Myocyte (in vitro differentiated cells): ENCODE measurements around the gene NHLRC2. TPM values are rescaled to one million over a fixed set of nuclear protein-coding genes. Genes with fewer than 3 reads are reported as not detected.

Source experiments
- DNase-seq: peaks from one replicate; pipeline ENCODE4 v3.0.0-alpha.2; 2012; ENCODE audit warnings: low read depth
- total RNA-seq: library from RNA; depleted of rRNA; stranded (reverse); fragments of >200 nt; gene quantifications from 2 replicates; pipeline ENCODE4 v1.2.3, GENCODE V29; 2014

NHLRC2 gene
- total RNA-seq, 1 donor from 2014 or later = 21.2 TPM

DNA sequence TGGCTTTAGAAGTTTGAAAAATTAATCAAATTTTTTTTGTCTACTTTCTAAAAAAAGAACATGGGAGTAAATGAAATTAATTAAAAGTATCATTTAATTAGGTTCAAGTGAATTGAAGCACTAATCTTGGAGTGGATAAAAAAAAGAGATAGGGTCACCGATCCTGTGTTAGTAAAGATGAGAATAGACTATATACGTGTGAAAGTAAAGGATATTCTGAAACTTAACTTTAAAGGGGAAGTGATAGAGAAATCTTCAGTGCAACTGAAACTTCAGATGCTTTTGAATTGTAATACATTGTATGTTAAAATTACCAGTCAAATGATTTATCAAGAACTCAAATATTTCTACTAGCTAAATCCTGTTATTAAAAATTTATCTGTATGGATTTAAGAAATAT lies 4.8 kb downstream of the NHLRC2 start:
- DNase-seq = no peak

- DNase-seq = no peak
Measured at GRCh38 chr10:113865901-113866300, 11.4 kb downstream of the NHLRC2 start.

- no peak for DNase-seq
Measured at GRCh38 chr10:113866551-113867394, 12.3 kb downstream of the NHLRC2 start.

DNA sequence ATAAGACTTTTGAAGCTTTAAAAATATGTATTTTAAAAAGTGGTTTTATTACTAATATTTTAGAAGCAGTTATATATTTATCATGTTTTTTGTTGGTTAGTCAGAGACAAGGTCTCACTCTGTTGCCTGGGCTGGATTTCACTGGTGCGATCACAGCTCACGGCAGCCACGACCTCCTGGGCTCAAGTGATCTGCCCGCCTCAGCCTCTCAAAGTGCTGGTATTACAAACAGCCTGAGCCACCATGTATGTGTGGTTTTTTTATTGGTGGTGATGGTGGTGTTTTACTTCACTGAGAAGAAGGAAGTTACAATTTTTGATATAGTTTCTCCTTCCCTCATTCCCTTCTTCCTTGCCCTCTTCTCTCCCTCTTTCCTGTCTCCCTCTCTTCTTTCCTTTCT lies 13.4 kb downstream of the NHLRC2 start:
- DNase-seq = no peak

GRCh38 chr10:113869789-113870188 lies 15.3 kb downstream of the NHLRC2 start:
- DNase-seq = no peak

DNA sequence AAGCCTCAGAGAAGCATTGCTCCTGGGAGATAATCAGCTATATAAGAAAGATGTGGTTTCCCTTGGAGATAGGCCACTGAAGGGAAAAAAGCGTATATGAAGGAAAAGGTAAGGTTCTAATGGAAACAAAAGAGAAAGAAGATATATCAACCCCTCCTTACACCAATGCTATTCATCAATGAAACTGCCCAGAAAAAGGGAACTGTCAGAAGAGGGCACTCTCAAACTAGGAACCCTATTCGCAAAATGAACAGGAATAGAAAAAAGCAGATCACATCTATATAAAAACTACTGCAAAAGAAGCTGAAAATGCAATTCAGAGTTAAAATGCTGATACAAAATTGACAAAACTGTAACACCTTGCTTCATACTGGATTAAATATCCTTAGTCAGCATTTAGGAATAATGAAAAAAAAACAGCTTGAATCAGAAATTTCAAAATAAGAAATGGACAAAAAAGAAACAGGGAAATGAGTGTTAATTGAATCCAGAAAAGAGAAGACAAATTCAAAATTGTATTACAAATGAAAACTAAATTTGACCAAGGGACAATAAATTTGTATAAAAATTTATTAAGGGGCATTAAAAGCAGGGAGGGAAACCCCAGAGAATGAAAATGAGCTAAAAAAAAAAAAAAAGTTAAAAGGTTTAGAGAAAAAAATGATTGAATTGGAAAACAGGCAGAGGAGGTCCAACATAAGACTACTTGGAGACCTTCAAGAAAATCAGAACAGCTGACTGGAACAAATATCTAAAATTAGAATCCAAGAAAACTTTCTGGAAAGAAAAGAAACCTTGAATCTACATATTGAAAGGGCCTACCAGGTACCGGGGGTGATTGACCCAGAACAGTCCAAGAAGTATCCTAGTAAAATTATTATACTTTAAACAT lies 17.9 kb downstream of the NHLRC2 start:
- no peak for DNase-seq

DNA sequence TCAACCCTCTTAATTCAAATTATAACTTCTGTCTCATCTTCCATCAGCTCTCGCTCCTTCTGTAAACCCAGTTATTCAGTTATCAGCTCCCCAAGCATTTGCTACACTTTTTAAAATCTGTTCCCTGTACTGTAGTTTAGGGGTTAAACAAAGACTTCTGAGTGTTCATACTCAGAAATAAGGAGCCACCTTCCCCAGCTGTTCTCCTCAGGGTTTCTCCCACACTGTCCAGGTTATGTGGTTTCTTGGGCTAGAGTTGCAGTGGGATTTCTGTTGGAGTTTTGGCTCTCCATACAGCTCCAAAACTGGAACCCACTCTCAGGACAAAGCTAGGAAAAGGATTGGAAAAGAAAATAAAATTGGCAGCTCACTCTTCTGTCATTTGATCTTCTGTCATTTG lies 20.8 kb downstream of the NHLRC2 start:
- DNase-seq = no peak

DNA sequence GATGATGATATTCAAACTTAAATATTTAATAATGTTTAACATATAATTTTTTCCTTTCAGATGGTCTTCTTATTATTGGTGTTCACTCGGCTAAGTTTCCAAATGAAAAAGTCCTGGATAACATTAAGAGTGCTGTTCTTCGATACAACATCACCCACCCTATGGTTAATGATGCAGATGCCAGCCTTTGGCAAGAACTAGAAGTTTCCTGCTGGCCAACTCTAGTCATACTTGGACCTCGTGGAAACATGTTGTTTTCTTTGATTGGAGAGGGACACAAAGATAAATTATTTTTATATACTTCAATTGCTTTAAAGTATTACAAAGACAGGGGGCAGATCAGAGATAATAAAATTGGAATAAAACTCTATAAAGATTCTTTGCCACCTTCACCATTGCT lies 22.0 kb downstream of the NHLRC2 start:
- DNase-seq = no peak

GRCh38 chr10:113879691-113880090 lies 25.2 kb downstream of the NHLRC2 start:
- DNase-seq = no peak

DNA sequence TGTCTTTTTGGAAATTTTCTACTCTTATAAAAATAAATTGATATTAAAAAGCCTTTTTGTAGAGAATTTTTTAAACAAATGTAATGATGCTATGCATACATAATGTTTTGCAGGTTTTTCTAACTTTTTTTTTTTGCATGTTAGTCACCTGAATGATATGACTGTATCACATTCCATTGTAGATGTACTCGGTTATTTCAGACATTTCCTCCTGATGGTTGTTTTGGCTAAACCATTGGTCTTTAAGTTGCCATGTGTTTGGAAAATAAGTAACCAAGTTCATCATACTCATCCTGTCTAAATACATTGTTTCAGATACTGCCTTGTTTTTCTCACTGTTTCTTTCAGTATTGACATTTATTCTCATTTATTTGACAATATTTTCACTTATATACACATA lies 25.8 kb downstream of the NHLRC2 start:
- no peak for DNase-seq

- DNase-seq = no peak
Measured at GRCh38 chr10:113882240-113882639, 27.8 kb downstream of the NHLRC2 start.

GRCh38 chr10:113889911-113890310 lies 35.5 kb downstream of the NHLRC2 start:
- no peak for DNase-seq

- no peak for DNase-seq
Measured at GRCh38 chr10:113890769-113891168, 36.3 kb downstream of the NHLRC2 start.

DNA sequence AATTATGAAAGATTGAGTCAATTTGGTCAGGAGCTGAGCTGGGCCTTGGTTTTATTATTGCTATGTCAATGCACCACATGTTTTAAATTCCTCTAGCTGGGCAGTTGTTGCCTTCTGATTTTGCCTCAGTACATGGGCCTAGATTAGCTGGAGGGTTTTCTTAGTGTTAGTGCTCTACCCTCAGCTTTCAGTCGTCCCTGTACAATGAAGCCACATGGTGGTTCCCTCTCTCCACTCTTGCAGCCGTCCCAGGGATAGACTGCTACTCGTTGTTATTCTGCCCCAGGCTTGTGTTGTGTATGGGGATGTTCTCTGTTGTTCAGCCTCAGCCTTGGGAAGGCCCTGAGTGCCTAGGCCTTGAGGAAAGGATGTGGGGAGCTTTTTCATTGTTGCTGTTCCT lies 37.0 kb downstream of the NHLRC2 start:
- peak; percentile 32 for DNase-seq

DNA sequence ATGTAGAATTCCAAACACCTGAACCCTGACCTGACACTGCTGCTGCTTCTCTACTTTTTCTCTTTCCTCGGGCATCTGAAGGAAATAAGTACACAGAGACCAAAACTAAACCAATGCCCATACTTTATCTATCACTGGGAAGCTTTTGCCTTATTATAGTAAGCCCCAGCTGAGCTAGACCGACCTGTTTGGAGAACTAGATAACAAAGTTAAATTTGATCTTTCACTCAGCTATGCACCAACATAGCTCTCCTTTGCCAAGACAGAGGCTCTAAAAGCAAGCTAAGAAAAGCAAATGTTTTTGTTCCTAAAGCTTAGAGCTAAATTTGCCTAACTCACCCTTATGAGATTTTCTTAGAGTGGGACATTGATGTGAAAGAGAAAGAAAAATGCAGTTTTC lies 39.1 kb downstream of the NHLRC2 start:
- DNase-seq = no peak

GRCh38 chr10:113894581-113894980 lies 40.1 kb downstream of the NHLRC2 start:
- DNase-seq = no peak

- DNase-seq = peak; percentile 10
Measured at GRCh38 chr10:113895018-113895417, 40.6 kb downstream of the NHLRC2 start.

DNA sequence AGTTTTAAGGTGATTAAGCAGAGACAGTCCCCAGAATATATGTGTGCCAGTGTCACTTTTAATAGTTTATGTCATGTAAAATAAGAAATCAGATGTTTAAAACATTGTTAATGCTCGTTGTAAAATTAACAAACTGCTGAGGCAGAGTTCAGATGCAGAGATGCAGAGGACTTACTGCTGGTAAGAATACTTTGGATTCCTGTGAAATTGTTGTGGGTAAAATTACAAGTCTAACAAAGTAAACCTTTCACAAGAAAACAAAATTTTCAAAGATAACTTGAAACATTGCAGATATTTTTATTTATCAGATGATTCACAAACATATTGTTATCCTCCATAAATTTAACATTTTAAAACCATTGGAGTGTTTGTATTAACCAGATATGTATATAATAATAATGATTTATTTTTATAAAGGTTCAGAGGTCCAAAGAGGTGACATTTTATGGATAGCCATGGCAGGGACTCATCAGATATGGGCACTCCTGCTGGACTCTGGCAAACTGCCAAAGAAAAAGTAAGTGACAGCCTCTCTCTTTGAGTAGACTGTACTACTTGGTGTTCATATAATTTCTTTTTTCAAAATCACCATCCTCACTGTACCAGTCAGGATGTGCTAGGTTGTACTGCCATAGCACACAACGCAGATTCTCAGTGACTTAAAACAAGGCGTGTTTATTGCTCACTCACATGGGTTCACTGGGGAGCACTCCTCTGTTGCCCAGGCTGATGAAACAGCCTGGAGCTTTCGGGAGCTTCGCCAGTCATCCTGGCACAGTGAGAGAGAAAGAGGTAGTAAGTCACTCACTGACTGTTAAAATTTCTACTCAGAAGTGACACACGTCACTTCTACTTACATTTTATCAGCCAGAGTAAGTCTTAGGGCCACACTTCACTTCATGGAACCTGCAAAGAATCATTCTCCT lies 43.5 kb downstream of the NHLRC2 start:
- DNase-seq = peak; percentile 19

DNA sequence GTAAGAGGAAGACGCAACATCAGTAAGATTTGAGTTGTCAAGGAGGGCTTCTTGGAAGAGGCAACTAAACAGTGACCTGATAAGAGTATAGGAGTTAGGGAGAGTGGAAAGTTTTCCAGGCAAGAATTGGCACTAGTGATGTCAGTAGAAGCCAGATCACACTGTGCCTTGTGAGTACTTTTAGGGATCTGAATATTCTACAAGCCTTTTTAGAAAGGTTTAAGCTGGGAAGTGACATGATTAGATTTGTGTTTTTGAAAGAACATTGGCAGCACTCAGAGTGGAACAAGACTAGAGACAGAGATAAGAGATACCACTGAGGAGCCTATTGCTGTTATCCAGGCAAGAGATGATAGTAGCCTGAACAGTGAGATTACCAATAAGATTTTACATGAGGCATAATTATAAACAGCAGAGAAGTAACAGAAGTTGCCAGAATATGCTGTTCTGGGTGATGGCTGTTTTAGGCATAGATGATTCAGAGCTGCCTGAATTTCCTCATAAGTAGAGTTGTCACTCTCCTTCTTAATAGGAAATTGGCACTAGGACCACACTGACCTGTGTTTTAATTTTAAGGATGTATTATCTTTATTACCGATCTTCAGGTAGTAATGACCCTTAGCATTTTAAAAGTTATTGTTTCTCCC lies 45.6 kb downstream of the NHLRC2 start:
- no peak for DNase-seq

DNA sequence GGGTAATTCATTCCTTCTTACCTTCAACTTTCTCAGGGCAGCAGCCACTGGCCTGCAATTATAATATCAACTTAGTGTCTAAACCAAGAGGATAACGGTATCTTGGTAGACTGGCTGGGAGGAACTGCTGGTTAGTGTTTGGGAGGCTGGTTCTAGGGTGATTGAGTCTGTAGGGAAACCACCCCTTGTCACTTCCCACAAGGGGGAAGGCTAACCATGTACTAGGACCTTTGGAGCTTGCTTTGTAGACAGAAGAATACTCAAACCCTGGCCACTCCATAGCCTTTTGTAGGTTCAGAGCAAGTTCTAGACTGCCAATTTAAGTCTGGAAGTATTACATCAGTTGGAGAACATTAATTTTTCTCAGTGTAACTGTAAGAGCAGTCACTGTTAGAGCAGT lies 51.3 kb downstream of the NHLRC2 start:
- no peak for DNase-seq

- no peak for DNase-seq
Measured at GRCh38 chr10:113907166-113907565, 52.7 kb downstream of the NHLRC2 start.
